Measurements from ENCODE around the gene CYP2W1. TPM values are rescaled to one million over a fixed set of nuclear protein-coding genes. Genes with fewer than 3 reads are reported as not detected.
"Not testable (repeated sequence)": the region's sequence is repeated elsewhere in the genome, so short reads cannot be mapped to it uniquely, and the experiment has no call there.

CYP2W1 gene
- total RNA-seq, 1 donor from 2014 or later, result not detected

DNA sequence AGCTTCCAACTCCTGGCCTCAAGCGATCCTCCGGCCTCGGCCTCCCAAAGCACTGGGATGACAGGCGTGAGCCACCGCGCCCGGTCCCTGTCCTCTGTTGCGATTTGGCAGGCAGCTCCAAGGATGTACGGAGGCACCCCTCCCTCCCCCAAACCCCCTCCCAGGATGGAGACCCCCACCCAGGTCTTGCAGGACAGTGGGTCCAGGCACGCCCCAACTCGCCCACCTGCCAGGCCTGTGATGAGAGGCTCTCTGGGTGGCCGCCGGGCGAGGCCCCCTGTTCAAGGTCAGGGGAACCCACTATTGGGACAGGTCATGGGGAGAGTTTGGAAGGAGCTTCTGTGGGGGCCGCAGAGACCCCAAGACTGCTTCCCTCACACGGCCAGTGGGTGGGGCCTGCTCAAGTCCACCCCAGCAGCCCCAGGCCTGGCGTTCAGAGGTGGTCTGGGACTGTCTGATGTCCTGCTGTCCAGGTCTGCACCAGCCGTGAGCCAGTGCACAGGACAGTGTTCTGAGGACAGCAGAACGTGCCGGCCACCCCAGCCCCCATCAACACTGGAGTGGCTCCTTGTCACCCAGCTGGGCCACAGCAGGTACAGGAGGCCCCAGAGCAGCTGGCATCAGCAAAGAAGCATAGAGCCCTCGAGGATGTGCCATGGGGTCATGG lies 31.0 kb upstream of the CYP2W1 start:
- intact Hi-C loops (cut with micrococcal nuclease), result loop anchor here (5.0 kb wide), 1 partner anchor 165 kb away; no protein-coding TSS in a partner anchor

DNA sequence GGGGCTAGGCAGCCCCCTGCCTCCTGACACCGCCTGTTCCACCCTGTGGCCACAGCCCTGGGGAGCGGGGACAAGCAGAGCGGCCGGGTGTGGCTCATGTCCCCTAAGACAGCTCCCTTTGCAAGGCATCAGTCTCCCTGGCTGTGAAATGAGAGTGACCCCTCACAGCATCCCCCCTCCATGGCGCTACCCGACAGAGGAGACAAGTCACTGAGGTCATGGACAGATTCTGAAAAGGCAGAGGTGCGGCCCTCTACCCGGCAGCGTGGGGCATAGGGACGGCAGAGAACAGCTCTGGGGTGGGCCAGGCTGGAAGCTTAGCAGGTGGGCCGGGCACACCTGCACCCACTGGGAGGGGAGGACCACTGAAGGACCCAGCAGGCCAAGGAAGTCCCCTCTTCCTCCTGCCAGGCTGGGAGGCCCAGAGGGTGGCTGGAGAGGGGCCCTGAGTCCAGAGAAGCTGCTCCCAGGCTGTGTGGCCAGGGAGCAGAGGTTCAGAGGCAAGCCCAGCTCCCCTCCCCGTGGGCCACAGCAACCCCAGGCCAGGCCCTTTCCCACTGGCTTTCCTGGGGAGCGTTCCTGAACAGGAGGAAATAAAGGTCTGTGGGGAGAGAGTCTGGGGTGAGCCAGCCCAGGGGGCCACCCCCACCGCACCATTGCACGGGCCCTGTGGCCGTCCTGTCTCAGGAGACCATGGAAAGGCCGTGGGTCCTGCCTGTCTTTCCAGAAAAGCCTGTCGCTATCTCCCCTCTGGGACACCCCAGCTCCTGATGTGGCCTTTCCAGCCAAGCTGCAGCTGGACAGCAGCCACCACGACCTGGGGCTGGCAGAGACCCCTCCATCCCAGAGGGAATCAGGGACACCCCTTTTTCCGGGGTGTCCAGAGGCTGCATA lies 30.2 kb upstream of the CYP2W1 start:
- intact Hi-C loops (cut with micrococcal nuclease), result loop anchor here (5.0 kb wide), 1 partner anchor 165 kb away; no protein-coding TSS in a partner anchor

DNA sequence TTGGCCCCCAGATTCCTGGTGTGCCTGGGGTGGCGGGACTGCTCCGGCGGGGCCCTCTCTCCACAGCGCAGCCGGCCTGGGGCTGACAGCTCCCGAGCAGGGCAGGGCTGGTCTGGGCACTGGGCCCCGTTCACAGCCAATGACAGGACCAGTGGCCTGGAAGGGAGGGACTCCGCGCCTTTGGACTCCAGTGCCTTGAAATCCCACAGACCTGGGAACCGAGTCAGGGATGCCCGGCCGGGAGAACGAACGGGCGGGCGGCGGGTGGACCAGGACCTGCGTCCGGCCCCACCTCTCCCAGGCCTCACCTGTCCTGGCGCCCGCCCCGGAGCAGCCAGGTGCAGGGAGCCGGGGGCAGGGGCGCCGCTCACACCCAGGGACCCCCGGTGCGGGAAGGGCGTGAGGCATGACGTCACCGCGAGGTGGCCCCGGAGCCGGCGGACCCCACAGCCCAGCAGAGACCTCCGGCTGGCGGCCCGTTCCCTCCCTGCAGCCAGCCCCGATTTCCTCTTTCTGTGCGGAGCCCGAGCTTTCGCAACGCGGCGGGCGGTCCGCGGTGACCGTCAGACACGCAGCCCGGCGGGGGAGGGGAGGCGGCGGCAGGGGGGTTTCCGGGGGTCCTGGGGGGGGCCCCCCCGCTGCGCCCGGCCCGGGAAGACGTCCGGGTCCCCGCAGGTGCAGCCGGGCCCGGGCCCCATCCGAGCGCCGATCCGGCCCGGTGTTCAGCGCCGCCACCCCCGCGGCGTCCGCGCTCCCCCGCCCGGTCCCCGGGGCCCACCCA lies 29.2 kb upstream of the CYP2W1 start:
- intact Hi-C loops (cut with micrococcal nuclease), result loop anchor here (1.0 to 5.0 kb wide), 2 partner anchors 44 to 166 kb away; no protein-coding TSS in a partner anchor

DNA sequence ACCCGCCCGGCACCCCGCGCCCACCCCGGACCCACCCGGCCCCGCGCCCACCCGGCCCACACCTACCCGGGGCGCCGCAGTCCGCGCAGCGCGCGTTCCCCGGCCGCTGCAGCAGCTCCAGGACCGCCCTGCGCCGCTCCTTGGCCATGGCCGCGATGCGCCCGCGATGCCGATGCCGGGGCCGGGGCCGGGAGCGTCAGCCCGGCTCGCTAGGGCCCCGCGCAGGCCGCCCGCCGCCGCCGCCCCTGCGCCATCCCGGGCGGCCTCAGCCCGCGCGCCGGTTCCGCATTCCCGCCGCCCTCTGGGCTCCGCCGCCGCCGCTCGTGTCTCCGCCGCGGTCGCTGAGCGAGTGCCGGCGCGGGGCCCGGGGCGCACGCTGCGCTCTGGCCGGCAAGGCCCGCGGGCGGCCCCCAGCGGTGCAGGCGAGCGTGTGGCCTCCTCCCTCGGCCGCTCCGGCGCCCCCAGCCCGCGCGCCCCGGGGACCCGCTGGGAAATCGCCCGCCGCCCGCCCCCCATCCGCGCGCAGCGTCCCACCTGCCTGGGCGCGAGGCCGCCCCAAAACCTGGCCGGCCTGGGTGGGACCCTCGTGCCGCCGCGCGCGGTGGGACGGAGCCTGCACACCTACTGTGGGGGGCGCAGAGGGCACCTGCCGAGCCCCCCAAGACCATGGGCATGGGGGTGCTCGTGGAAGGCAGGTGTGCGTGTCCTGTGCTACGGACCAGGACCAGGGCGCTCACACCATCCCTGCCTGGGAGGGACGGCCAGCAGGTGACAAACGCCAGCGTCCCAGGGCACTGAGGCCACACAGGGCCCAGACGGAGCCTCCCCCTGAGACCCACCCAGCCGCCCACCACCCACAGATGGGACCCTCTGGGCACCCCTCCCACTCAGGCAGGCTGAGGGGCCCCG lies 28.4 kb upstream of the CYP2W1 start, which contains the start of gene ADAP1:
Gene ADAP1, minus strand, starts transcription at position 351 of the 909 bp plus-strand sequence. Its CDS starts 203 bp downstream, at position 148.
- intact Hi-C loops (cut with micrococcal nuclease), result loop anchor here (1.0 to 5.0 kb wide), 3 partner anchors 32 to 167 kb away; no protein-coding TSS in a partner anchor

DNA sequence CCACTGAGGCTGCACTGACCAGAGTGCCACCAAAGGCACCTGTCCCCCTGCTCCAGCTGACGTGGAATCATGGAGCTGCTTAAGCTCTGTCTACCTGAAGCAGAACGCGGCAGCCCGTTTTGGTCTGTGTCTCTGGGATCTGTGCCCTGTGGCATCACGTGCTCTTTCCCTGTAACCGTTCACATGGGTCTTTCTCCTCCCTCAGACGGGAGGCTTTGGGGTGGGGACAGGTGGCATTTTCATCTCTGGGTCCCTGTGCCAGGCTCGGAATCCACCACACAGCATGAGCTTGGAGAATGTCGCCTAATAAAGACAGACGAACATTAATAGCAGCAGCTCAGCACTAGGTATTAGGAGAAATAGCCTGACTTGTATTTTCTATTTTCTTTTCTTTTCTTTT lies 26.9 kb upstream of the CYP2W1 start:
- intact Hi-C loops (cut with micrococcal nuclease), result loop anchor here (5.0 kb wide), 1 partner anchor 34 kb away; no protein-coding TSS in a partner anchor

DNA sequence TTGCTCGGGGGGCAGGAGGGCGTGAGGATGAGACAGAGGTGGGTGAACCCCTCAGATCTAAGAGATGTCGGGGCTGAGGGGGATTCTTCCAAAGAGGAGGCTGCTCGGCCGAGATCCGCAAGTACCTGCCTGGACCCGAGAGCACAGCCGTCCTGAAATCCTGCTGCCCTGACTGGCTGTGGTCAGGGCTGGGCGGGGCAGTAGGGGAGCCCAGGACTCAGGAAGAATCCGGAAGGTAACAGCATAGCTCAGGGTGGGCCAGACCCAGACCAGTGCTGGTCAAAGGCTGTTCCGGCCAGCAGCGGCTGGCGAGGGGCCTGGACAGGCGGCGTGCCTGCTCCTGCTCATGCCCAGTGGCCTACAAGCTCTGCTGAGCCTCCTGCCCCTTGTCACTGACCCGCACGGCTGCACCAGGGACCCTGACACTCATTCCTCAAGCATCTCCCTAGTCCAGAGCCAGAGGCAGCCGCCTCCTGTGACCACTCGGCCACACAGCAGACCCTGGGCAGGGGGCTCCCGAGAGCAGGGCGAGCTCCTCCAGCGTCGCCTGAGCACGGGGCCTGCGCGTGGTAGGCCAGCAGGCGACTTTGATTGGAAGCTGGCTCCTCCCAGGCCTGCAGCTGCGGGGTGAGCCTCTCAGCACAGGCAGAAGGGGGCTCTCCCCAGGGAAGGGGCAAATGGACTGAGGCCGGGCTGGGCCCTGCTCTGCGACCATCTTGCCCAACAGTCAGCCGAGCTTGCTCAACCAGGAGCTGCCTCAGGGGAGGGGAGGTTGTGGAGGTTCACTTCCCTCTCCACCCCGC lies 25.4 kb upstream of the CYP2W1 start:
- intact Hi-C loops (cut with micrococcal nuclease), result loop anchor here (5.0 kb wide), 1 partner anchor 35 kb away; no protein-coding TSS in a partner anchor

DNA sequence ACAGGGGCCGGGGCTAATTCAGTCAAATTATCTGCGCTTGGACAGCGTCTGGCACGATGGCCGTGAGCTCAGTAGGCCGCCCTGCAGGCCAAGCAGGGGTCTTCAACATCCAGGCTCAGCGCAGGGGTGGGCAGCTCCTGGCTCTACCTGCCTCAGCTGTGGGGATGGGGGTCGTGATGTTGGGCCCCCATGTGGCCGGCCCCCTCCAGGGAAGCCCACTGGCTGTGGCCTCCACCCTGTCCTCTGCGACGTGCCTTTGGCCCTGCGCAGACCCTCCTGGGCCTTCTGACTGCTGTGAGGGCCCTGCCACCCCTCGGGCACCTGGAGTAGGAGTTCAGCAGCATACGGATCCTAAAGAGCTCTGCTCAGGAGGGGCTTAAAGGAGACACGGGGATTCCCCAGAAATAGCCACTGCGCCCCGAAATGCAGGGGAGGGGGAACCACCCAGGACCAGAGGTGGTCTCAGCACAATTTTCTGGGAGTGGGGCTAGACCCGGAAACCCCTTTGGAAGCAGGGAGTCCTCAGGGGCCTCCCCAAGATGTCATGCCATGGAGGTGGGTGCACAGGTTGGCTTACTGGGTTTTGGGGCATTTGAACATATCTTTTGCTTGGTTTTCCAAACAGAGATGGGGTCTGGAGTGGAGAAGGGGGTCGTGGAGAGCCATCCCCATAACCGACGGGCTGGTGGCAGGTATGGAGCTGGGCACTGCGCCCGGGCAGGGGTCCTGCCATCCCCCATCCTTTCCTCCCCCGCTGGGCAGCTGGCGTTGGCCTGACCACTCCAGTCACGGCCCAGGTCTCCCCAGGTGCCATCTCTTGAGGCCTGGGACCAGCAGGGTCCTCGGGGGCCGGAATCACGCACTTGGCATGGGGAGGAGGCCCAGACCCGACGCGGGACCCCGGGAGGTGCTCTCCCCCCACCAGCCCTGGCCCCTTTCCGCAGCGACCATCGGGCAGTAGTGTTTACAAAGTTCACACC lies 24.5 kb upstream of the CYP2W1 start:
- intact Hi-C loops (cut with micrococcal nuclease), result loop anchor here (5.0 kb wide), 1 partner anchor 36 kb away; no protein-coding TSS in a partner anchor

DNA sequence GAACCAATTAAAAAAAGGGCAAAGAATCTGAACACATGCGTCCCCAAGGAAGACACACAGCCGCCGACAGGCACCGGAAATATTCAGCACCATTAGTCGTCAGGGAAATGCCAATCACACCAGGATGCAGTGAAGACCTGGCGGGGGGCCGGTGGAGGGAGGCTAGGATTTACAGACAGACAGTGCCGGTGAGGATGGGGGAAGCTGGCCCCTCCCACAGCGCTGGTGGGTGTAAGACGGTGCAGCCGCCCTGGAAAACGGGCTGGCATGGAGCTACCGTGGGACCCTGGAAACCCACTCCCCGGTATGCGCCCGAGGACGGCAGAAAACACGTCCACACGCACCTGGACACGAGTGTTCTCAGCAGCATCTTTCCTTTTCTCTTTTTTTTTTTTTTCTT lies 23.7 kb upstream of the CYP2W1 start:
- intact Hi-C loops (cut with micrococcal nuclease), result loop anchor here (5.0 kb wide), 1 partner anchor 37 kb away; no protein-coding TSS in a partner anchor

DNA sequence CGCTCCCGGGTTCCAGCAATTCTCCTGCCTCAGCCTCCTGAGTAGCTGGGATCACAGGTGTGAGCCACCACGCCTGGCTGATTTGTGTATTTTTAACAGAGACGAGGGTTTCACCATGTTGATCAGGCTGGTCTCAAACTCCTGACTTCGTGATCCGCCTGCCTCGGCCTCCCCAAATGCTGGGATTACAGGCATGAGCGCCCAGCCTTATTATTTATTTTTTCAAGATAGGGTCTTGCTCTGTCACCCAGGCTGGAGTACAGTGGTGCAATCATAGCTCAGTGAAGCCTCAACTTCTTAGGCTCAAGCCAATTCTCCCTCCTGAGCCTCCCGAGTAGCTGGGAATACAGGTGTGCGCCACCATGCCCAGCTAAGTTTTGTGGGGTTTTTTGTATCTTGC lies 23.2 kb upstream of the CYP2W1 start:
- intact Hi-C loops (cut with micrococcal nuclease), result loop anchor here (5.0 kb wide), 1 partner anchor 37 kb away; no protein-coding TSS in a partner anchor

DNA sequence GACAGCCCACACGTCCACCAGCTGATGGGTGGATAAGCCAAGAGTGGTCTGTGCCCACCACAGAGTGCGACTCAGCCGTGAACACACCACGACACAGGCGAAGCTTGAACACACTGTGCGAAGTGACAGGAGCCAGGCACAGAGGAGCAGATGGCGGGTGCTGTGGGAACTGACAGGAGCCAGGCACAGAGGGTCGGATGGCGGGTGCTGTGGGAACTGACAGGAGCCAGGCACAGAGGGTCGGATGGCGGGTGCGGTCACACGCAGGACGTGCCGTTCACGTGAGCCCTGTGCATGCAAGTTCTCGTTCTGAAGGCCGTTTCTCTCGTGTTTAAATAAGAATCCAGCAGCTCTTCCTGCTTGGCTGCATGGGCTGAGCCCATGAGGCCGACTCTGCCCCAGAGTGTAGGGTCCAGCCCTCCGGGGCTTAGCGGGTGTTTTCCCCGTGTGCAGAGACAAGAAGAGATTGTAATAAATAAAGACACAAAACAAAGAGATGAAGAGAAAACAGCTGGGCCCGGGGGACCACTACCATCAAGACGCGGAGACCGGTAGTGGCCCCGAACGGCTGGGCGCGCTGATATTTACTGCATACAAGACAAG lies 22.6 kb upstream of the CYP2W1 start:
- intact Hi-C loops (cut with micrococcal nuclease), result no loop called here

DNA sequence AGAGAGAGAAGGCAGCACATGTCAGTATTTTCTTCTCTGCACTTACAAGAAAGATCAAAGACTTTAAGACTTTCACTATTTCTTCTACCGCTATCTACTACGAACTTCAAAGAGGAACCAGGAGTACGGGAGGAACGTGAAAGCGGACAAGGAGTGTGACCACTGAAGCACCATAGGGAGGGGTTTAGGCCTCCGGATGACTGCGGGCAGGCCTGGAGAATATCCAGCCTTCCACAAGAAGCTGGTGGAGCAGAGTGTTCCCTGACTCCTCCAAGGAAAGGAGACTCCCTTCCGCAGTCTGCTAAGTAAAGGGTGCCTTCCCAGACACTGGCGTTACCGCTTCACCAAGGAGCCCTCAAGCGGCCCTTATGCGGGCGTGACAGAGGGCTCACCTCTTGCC lies 22.0 kb upstream of the CYP2W1 start:
- intact Hi-C loops (cut with micrococcal nuclease), result not testable (repeated sequence)

DNA sequence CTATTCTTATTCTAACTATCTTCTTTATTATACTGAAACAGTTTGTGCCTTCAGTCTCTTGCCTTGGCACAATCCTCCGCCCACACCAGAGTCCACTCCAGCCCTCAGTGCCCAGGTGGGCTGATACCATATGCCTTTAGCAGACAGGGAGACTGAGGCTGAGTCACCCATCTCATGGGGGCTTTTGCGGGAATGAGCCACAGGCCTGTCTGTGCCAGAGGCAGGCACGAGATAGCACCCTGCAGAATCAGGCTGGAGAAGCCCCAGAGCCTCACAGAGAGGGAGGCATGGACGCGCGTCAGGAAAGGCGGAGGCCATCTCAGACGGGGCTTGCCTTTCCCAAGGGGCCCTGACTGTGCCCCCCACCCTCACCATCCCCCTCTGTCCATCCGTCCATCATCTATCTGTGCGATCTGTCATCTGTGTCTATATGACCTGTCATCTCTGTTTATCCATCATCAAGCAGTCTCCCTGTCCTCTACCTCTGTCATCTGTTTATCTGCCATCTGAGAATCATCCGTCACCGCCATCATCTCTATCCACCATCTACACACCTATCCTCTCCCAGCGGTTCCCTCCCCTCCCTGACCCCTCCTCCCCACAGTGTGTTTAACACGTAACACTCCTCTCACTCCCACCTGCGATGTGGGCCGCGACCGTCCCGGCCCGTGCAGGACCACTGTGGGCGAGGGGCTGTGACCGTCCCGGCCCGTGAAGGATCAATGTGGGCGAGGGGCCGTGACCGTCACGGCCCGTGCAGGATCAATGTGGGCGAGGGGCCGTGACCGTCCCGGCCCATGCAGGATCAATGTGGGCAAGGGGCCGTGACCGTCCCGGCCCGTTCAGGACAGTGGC lies 21.2 kb upstream of the CYP2W1 start:
- intact Hi-C loops (cut with micrococcal nuclease), result no loop called here

DNA sequence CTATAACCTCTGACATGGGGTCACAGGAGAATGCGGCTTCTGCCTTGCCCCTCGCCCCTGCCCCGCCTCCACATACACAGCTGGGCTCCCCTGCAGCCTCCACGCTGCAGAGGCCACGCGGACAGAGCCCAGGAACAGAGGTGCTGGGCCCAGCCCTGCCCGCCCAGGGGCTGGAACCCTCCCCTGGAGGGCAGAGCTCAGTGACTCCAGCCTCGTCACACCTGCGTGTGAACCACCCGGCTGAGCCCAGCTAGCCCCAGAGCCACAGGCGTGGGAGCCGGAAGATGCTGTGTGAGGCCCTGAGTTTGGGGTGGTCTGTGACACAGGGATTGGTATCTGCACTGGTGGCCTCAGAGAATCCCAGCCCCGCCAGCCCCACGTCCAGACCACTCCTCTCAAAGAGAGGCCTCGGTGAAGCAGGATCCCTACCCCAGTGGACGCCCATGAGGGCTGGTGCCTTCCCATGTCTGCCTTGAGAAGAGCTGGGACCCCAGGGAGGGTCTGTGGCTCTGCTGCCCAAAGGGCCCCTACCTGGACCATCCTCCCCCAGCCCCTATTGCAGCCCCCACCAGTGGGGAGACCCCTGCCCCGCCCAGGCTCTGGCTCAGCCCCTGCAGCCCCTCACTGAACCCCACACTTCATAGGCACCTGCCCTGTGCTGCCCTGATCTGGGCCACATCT lies 20.4 kb upstream of the CYP2W1 start:
- intact Hi-C loops (cut with micrococcal nuclease), result no loop called here

DNA sequence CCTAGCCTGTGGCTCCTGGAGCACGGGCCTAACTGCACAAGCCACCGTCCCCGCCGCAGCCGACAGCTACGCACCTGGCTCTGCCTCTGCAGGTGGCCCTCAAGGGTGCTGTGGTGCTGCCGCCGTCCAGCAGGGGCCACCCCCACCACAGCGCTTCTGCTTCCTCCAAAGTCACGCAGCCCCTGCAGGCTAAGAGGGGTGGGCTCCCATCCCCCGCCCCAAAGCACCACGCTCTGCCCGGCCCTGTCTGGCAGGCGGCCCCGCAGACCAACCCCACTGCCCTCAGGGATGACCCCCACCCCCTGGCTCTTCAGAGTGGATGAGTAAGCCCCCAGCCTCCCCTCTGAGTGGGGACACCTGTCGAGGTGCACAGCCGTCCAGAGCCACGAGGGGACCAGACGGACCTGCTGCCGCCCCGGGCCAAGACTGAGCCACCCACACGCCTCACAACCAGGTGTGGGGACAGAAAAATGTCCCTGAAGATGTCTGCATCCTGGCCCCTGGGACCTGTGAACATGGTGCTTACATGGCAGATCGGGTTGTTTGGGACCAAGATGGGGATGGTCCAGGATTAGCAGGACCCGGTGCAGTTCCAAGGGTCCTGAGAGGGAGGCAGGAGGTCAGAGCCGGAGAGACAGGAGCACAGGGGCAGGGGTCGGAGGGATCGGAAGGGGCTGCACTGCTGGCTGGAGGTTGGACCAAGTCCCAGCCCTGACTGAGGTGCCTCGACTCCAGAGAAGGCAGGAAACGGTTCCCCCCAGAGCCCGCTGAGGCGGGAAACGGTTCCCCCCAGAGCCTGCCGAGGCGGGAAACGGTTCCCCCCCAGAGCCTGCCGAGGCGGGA lies 19.5 kb upstream of the CYP2W1 start:
- intact Hi-C loops (cut with micrococcal nuclease), result no loop called here

Measured in T-helper 2 cell treated with Interferon-gamma antibody and Interleukin-4, amounts not matched to agents 100 ng/mL and 5 ng/mL, for 36 hours (primary cell).